Motor neuron (in vitro differentiated cells): ENCODE data around the gene VIPAS39. TPM values are rescaled to one million over a fixed set of nuclear protein-coding genes. Genes with fewer than 3 reads are reported as not detected.

ENCODE experiments used
- ATAC-seq, 8 experiments: fragments of 200-7000 bp; cut with Tn5 transposase; replicated peaks in 6 of 8; 2 replicates each; pipeline ENCODE4 v1.8.0; 2021; ENCODE audit warnings: mild to moderate bottlenecking in 8 of 8, moderate library complexity in 8 of 8
- H3K27ac ChIP-seq, 2 donors: fragments of 250-450 bp; sonication (Bioruptor Pico); 2 replicates each; pipeline ENCODE4 v1.9.0; 2021; ENCODE audit warnings: antibody characterized with exemption in 2 of 2, mild to moderate bottlenecking in 2 of 2, moderate library complexity in 1 of 2
- H3K4me1 ChIP-seq, 2 donors: fragments of 250-450 bp; sonication (Bioruptor Pico); replicated peaks in 1 of 2; 2 replicates each; pipeline ENCODE4 v1.6.1; 2021; ENCODE audit warnings: antibody characterized with exemption in 2 of 2, mild to moderate bottlenecking in 2 of 2, moderate library complexity in 1 of 2
- H3K4me3 ChIP-seq, 5 donors: fragments of 250-450 bp; sonication (Bioruptor Pico); 2 replicates each; pipeline ENCODE4 v1.9.0; 2021; ENCODE audit warnings: antibody characterized with exemption in 5 of 5, mild to moderate bottlenecking in 5 of 5, moderate library complexity in 4 of 5
- WGBS, 10 experiments: fragments of 450-650 bp; shearing (Covaris generic); methylation state at CpG; one replicate each; pipeline ENCODE4 v1.0.0; 2022; 5-methylcytosine and 5-hydroxymethylcytosine counted together
- in situ Hi-C, 9 experiments: fragments of 400-800 bp; cut with MboI; loops; one replicate each; pipeline ENCODE4 v1.15.0; 2021; ENCODE audit warnings: low sequenced_read_pairs in 9 of 9, low pct_unique_long_range_greater_than_20kb in 2 of 9; ENCODE audit not compliant: unreplicated experiment in 9 of 9
- total RNA-seq, 8 experiments: library from RNA; unstranded; fragments of 300-600 nt; gene quantifications; 2 replicates each; pipeline versions ENCODE4 v1.2.3 to v1.2.4, GENCODE V29; 2022

VIPAS39 gene
- 10 to 100 TPM; 17.5 to 33.8 (median 25.7) TPM for total RNA-seq

DNA sequence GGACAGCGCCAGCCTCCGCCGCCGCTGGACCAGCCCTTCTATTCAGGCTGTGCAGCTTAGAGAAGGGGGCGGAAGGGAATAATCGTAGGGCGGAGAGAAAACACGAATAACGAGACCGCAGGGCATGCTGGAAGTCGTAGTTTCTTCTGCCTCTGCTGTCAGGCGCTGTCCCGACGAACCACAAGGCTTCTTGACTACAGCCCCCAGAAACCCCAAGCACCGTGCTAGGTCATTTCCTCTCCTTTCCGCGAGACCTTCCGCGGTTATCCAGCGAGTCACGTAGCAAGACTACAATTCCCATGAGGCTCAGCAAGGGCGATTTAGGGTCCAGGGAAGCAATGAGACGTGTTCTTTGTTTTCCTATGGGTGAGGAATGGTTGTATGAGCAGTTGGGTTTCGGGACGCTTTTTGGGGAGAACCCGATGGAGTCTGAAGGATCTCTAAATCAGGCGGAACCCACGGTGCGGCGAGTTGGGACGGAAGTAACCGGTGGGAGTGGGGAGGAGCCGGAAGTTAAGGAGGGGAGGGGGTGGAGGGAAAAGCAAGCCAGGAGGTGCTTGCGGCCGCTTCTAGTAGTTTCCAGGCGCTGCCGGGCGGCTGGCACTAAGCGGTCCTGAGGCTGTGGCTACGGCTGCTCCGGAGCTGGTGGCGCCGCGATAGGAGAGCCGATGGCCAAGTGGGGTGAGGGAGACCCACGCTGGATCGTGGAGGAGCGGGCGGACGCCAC is at the start of gene VIPAS39, which contains the start of gene AHSA1:
Gene VIPAS39, minus strand, starts transcription at position 80 of the 727 bp plus-strand sequence. CDS start 3,499 bp downstream, outside the sequence.
Gene AHSA1, plus strand, starts transcription at position 572 of the 727 bp plus-strand sequence. Its CDS starts 97 bp downstream, at position 669.
- Histone ChIP-seq H3K4me1 (peaks cover 8 to 10% of the 10 kb centered on the region in 2 donors), H3K27ac (peak within 1 kb of the TSS; percentile 96), H3K4me3 (peak within 1 kb of the TSS; percentile 55 to 90 (median 64))
- 0 to 1% (median 0%) methylated on average over 1 to 17 of the region's 50 CpGs; no CpG with 5 or more reads in 5 of the 10 experiments for WGBS, 10 experiments
- peak; percentile 89 to 96 (median 95) for ATAC-seq
- in situ Hi-C loops = no loop called here

DNA sequence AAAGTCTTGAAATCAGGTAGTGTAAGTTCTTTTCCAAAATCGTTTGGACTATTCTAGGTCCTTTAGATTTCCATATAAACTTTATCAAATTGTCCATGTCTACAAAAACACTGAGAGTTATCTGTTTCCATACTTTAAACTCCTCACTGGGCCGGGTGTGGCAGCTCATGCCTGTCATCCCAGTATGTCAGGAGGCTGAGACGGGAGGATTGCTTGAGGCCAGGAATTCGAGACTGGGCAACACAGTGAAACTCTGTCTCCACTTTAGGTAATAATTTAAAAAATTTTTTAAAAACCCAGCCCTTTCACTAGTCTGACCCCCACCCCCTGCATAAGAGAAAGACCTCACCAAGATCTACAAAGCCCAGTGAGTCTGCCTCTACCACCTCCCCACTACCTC is 47.6 kb upstream of the VIPAS39 start:
- Histone ChIP-seq H3K4me1 (no peaks in the 10 kb centered on the region), H3K27ac (no peak overlapping the region), H3K4me3 (no peak overlapping the region)
- WGBS, 10 experiments = 0 to 83% (median 60%) methylated on average over 1 to 4 of the region's 4 CpGs; no CpG with 5 or more reads in 1 of the 10 experiments
- in situ Hi-C loops = no loop called here
- ATAC-seq = no peak

DNA sequence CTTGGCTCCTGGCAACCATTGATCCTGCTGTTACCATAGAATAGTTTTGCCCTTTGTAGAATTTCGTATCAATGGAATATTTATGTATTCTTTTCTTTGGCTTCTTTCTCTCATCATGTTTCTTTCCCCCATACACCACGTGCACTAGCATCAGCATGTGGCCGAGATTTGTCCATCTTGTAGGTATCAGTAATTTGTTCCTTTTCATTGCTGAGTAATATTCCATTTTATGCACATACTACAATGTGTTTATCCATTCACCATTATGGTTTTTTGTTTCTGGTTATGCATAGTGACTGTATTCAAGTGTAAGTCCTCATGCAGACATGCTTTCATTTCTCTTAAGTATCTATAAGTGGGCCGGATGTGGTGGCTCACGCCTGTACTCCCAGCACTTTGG is 45.7 kb upstream of the VIPAS39 start:
- no peaks in the 10 kb centered on the region for H3K4me1 ChIP-seq
- H3K27ac ChIP-seq = no peak overlapping the region
- in situ Hi-C loops = no loop called here
- no peak overlapping the region for H3K4me3 ChIP-seq
- ATAC-seq = no peak
- WGBS, 10 experiments = 91 to 100% (median 94%) methylated on average over 2 to 5 of the region's 5 CpGs; no CpG with 5 or more reads in 1 of the 10 experiments

DNA sequence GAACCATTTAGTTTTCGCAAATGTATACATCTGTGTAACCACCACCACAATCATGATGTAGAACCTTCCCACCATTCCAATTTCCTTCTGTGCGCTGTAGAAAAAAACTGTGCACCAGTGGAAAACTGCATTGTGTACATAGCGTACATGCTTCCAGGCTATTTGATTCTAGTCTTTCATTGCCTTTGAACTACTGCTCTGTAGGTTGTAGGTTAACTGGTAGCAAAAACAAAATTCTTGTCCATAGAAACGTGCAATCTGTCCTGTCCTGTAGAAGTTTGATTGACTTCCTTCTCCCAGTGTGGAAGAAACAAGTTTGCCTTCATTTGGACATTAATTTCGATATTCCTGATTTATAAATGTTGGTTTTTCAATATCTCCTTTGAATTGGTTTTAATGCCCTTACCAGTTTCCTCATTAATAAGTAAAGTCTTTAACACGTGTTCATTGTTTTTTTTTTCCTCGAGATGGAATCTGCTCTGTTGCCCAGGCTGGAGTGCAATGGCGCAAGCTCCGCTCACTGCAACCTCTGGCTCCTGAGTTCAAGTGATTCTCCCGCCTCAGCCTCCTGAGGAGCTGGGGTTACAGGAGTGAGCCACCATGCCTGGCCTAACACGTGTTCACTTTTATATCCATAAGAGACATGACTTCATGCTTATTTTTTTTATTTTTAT is 44.8 kb upstream of the VIPAS39 start:
- in situ Hi-C loops = no loop called here
- WGBS, 10 experiments = 37 to 100% (median 75%) methylated on average over 1 to 11 of the region's 11 CpGs
- no peaks in the 10 kb centered on the region for H3K4me1 ChIP-seq
- ATAC-seq = no peak
- no peak overlapping the region for H3K4me3 ChIP-seq
- no peak overlapping the region for H3K27ac ChIP-seq

DNA sequence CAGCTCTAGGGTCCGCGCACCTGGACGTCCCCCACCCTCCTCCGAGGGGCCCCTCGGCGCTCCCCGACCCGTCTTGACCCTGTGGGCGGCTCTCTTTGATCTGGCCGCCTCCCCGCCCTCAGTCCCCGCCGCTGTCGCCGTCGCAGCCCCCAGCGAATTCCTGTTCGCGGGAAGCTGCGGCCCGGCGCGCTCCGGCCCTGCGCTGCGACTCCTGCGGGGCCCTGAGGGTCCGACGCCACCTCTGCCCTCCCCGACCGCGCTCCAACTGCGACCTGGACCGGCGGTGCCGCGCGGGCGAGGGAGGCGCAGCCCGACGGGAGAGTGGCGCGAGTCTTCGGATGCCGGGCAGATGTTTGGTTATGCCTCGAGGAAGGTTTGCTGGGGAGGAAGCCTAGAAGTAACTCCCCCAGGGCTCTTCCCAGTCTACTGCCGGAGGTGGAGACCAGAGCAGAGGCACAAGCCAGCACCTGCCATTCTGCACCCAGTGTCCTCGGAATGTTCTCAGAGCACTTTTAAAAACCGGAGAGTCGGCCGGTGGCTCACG is 41.7 kb upstream of the VIPAS39 start:
- in situ Hi-C loops = no loop called here
- Histone ChIP-seq H3K27ac (no peak overlapping the region), H3K4me1 (no peaks in the 10 kb centered on the region), H3K4me3 (peak overlapping the region; percentile 37 to 61 (median 49))
- peak in 4 of 8 experiments; percentile 14 to 50 (median 28) for ATAC-seq
- 0 to 5% (median 0%) methylated on average over 1 to 12 of the region's 53 CpGs; no CpG with 5 or more reads in 7 of the 10 experiments for WGBS, 10 experiments

DNA sequence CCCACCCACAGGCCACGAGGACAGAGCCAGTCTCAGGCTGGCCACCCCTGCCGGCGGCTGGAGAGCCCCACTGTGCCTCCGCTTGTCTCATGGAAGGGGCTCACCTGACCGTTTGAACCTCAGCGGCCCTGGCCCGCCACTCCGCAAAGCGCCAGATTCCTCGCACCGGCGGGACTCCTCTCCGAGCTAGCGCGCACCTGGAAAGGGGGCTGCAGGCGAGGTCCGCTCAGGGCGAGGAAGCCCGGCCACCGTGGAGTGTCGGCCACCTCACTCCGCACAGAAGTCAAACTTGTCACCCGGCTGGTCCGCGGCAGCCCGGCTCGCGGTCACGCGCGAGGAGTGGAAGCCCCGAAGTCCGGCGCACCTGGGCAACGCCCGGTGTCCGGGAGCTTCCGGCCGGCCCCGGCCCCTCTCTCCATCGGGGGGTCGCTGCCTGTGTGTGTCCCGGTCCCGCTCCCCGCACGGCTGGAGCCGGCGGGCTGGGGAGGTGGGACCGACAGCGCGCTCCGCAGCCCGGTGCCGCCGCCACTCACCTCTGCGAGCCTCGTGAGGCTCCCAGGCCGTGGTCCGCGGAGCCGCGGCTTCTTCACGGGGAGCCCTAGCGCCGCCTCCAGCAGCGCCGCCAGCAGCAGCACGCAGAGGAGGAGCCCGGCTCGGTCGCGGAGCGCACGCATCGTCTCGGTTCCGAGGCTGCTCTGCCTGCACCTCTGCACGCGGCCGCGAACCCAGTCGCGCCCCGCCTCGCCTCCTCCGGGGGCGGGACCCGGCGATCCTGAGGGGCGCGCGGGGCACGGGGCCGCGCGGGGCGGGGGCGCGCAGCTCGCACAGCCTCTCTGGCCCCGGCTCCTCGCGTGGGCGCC is 40.9 kb upstream of the VIPAS39 start, which contains the start of gene ISM2:
Gene ISM2, minus strand, starts transcription at position 697 of the 860 bp plus-strand sequence. Its CDS starts 23 bp downstream, at position 674.
- in situ Hi-C loops = no loop called here
- ATAC-seq = peak; percentile 89 to 94 (median 93)

DNA sequence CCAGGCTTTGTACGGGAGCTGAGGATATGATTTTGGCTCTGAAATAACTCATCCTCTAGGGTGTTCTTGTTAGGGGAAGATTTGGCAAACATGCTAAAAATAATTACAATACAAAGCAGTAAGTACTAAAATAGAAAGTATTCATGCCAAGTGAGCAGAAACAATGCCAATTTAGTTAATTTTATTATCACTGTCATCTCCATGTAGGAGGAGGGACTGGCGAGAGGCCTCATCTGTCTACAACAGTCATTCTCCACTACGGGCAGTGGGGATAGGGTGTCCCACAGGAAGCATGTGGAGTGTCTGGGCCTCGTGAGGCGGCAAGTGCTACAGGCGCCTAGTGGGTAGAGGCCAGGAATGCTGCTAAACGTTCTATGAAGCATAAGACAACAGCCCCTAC is 37.9 kb upstream of the VIPAS39 start:
- no peak overlapping the region for H3K4me3 ChIP-seq
- no peak overlapping the region for H3K27ac ChIP-seq
- H3K4me1 ChIP-seq = no peaks in the 10 kb centered on the region
- in situ Hi-C loops = no loop called here
- WGBS, 10 experiments = 40 to 100% (median 91%) methylated on average over 1 to 7 of the region's 7 CpGs; no CpG with 5 or more reads in 4 of the 10 experiments
- no peak for ATAC-seq

More for the DNA sequence above, 40.9 kb upstream of the VIPAS39 start, which contains the start of gene ISM2:
- Histone ChIP-seq H3K4me3 (peak within 1 kb of the TSS; percentile 37 to 61 (median 49)), H3K4me1 (no peaks in the 10 kb centered on the region), H3K27ac (no peak within 1 kb of the TSS)
- WGBS, 10 experiments = 0 to 30% (median 0%) methylated on average over 1 to 6 of the region's 104 CpGs; no CpG with 5 or more reads in 5 of the 10 experiments

DNA sequence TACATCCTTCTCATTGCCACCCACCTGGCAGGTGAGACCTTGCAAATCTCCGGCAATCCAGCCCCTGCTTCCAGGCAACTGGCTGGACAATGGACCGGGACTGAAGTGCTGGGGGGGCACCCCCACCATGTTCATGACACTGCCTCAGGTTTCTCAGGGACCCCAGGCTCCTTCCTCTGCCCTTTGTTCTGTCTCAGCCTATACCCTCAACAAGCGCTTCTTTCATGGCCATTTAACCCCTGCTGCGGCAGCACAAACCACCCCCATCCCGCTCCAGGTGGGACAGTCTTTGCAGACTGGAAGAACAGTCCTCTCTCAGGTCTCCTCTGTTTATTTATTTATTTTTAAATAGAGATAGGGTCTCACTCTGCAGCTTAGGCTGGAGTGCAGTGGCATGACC is 33.7 kb upstream of the VIPAS39 start:
- H3K27ac ChIP-seq = no peak overlapping the region
- H3K4me1 ChIP-seq = no peaks in the 10 kb centered on the region
- no peak for ATAC-seq
- 50 to 100% (median 83%) methylated on average over 1 to 5 of the region's 5 CpGs; no CpG with 5 or more reads in 3 of the 10 experiments for WGBS, 10 experiments
- in situ Hi-C loops = no loop called here
- no peak overlapping the region for H3K4me3 ChIP-seq

DNA sequence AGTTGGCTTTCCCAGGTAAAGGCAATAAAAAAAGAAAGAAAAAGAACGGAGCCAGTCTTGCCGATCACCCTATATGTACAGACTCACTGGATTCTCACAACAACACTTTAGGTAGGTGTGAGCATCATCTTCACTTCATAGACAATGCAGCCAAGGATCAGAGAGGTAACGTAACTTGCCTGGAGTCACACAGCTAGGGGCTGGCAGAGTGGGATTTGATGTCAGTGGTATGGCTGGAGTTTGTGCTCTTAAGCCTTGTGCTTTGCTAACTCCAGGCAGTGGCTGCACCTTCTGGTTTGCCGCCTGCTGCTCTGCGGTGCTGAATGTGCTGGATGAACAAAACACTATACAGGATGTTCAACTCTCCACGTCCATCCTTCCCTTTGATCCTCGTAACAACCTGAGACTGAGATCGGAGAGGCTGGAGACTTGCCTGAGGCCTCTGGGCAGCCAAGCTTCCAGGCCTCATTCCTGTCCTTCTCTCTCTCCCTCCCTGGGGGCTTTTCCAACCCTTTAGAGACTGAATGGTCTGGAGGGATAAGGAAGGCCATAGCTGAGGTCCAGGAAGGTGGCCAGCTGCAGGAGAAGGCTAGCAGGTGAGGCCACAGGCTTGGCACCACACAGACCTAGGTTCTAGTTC is 33.1 kb upstream of the VIPAS39 start:
- 73 to 100% (median 80%) methylated on average over 1 to 6 of the region's 8 CpGs; no CpG with 5 or more reads in 2 of the 10 experiments for WGBS, 10 experiments
- Histone ChIP-seq H3K27ac (no peak overlapping the region), H3K4me3 (no peak overlapping the region), H3K4me1 (no peaks in the 10 kb centered on the region)
- no peak for ATAC-seq
- in situ Hi-C loops = no loop called here

DNA sequence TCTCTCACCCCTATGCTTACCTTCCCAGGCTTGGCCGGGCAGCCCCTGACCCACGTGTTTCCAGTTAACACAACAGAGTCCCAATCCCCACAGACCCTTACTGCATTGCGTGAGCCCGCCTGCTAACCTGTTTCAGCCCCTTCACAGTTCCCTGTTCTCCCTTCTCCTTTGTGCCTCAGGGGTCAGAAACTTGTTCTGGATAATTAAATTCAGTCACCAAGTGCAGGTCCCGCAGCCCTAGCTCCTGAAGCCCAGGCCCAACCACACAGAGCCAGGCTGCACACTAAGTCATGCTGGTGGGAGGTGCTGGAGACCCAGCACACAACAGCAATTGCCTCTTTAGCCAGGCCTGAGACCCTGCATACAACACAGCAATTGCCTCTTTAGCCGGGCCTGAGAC is 31.6 kb upstream of the VIPAS39 start:
- no peaks in the 10 kb centered on the region for H3K4me1 ChIP-seq
- no peak overlapping the region for H3K27ac ChIP-seq
- WGBS, 10 experiments = 32 to 100% (median 83%) methylated on average over 1 to 3 of the region's 6 CpGs; no CpG with 5 or more reads in 7 of the 10 experiments
- H3K4me3 ChIP-seq = no peak overlapping the region
- in situ Hi-C loops = no loop called here
- ATAC-seq = no peak

DNA sequence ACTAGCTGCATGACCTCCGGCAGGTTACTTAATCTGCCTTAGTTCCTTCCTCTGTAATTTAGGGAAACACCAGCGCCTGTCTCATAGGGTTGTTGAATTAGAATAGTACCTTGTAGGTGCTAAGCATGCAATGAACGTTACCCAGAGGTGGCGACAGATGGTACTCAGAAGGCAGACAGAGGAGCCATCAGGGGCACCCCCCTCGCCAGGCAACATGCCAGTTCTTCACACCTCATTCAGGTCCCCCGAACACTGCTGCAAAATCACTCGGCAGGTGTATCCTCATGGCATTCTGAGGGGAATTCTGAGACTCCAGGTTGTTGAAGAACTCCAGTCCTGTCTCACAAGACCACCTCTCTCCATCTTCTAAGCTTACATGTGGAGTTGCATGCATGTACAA is 31.2 kb upstream of the VIPAS39 start:
- no peak overlapping the region for H3K4me3 ChIP-seq
- ATAC-seq = no peak
- H3K4me1 ChIP-seq = no peaks in the 10 kb centered on the region
- in situ Hi-C loops = no loop called here
- no peak overlapping the region for H3K27ac ChIP-seq
- 60 to 100% (median 76%) methylated on average over 1 to 6 of the region's 7 CpGs; no CpG with 5 or more reads in 2 of the 10 experiments for WGBS, 10 experiments
